HUES6 (cell line): Measurements from ENCODE around the gene PCDHGA11.
"Not testable (repeated sequence)": the region's sequence is repeated elsewhere in the genome, so short reads cannot be mapped to it uniquely, and the experiment has no call there.

Experiments
- H3K27ac ChIP-seq: 2 replicates; pipeline ENCODE4 v1.7.0; 2013; ENCODE audit warnings: low read depth, mild to moderate bottlenecking, low read length, inconsistent platforms
- H3K27me3 ChIP-seq: 2 replicates; pipeline ENCODE4 v1.6.1; 2013; ENCODE audit warnings: low read length; ENCODE audit not compliant: control insufficient read depth, insufficient read depth
- H3K36me3 ChIP-seq: 2 replicates; pipeline ENCODE4 v1.6.1; 2013; ENCODE audit warnings: low read length; ENCODE audit not compliant: control insufficient read depth, insufficient read depth
- H3K4me1 ChIP-seq: 2 replicates; pipeline ENCODE4 v1.6.1; 2013; ENCODE audit warnings: low read length; ENCODE audit not compliant: control insufficient read depth, insufficient read depth
- H3K4me3 ChIP-seq: 2 replicates; pipeline ENCODE4 v1.5.1; 2013; ENCODE audit warnings: low read depth, low read length
- H3K9ac ChIP-seq: one replicate; pipeline ENCODE4 v1.6.1; 2013; ENCODE audit warnings: mild to moderate bottlenecking, low read length
- H3K9me3 ChIP-seq: 2 replicates; pipeline ENCODE4 v1.6.1; 2013; ENCODE audit warnings: low read depth, low read length; ENCODE audit not compliant: control insufficient read depth, insufficient read depth

The PCDHGA11 gene

DNA sequence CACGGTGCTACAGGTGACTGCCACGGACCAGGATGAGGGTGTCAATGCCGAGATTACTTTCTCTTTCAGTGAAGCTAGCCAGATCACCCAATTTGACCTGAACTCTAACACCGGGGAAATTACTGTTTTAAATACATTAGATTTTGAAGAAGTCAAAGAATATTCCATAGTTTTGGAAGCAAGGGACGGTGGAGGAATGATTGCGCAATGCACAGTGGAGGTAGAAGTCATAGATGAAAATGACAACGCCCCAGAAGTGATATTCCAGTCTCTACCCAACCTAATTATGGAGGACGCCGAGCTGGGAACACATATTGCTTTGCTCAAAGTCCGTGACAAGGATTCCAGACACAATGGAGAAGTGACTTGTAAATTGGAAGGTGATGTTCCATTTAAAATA, 32.2 kb upstream of the PCDHGA11 start:
- peaks cover 72% of the 10 kb centered on the region for H3K9me3 ChIP-seq
- H3K4me1 ChIP-seq: no peaks in the 10 kb centered on the region
- H3K4me3 ChIP-seq: peak overlapping the region; percentile 35

GRCh38 chr5:141389153-141390042, 31.5 kb upstream of the PCDHGA11 start:
- Histone ChIP-seq H3K9me3 (peaks cover 72% of the 10 kb centered on the region), H3K36me3 (peaks cover 36% of the 10 kb centered on the region), H3K27me3 (peaks cover 7% of the 10 kb centered on the region; the same call in 1 of the 2 replicates), H3K4me3 (0 out of 2 replicates have a peak overlapping the region, but pooled peaks have one; percentile 11), H3K9ac (no peak overlapping the region), H3K4me1 (no peaks in the 10 kb centered on the region), H3K27ac (no peak overlapping the region)

More for the DNA sequence above, 32.2 kb upstream of the PCDHGA11 start:
- Histone ChIP-seq H3K9ac (no peak overlapping the region), H3K27ac (no peak overlapping the region), H3K27me3 (peaks cover 12% of the 10 kb centered on the region), H3K36me3 (peaks cover 31% of the 10 kb centered on the region)

DNA sequence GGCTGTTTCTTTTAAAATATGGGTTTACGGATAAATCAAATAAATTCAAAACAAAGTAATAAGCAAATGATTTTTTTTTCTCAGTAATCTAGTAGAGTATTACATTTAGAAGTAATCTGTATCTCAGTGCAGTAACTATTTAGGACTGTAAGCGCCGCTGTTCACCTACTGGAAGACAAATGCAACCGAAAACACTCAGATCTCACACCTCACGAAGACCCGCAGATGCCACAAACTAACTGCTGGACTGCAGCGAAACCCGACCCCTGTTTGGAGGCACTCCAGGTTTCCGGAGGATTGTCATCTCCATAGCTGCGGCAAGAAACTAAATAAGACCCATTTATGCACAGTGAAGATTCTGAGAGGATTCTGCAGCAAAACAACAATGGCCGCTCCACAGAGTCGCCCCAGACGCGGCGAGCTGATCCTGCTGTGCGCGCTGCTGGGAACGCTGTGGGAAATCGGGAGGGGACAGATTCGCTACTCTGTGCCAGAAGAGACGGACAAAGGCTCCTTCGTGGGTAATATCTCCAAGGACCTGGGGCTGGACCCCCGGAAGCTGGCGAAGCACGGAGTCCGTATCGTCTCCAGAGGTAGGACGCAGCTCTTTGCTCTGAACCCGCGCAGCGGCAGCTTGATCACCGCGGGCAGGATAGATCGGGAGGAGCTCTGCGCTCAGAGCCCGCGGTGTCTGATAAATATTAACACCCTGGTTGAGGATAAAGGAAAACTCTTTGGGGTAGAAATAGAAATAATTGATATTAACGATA, 28.2 kb upstream of the PCDHGA11 start, which contains the start of gene PCDHGA8:
Gene PCDHGA8 (plus strand): TSS at position 205 of the 770 bp plus-strand sequence. CDS start 181 bp downstream, at position 386.
- H3K27ac ChIP-seq: no peak within 1 kb of the TSS
- no peak within 1 kb of the TSS for H3K4me3 ChIP-seq
- peaks cover 77% of the 10 kb centered on the region for H3K9me3 ChIP-seq
- peaks cover 36% of the 10 kb centered on the region for H3K36me3 ChIP-seq
- H3K4me1 ChIP-seq: no peaks in the 10 kb centered on the region
- H3K27me3 ChIP-seq: peaks cover 7% of the 10 kb centered on the region; the same call in 1 of the 2 replicates
- H3K9ac ChIP-seq: no peak within 1 kb of the TSS

- peaks cover 78% of the 10 kb centered on the region for H3K9me3 ChIP-seq
- H3K27ac ChIP-seq: no peak overlapping the region
- peaks cover 4% of the 10 kb centered on the region; the same call in 1 of the 2 replicates for H3K27me3 ChIP-seq
- no peaks in the 10 kb centered on the region for H3K4me1 ChIP-seq
- no peak overlapping the region for H3K9ac ChIP-seq
- H3K4me3 ChIP-seq: no peak overlapping the region
- H3K36me3 ChIP-seq: peaks cover 35% of the 10 kb centered on the region
Observed at GRCh38 chr5:141393267-141393666, 27.6 kb upstream of the PCDHGA11 start.

DNA sequence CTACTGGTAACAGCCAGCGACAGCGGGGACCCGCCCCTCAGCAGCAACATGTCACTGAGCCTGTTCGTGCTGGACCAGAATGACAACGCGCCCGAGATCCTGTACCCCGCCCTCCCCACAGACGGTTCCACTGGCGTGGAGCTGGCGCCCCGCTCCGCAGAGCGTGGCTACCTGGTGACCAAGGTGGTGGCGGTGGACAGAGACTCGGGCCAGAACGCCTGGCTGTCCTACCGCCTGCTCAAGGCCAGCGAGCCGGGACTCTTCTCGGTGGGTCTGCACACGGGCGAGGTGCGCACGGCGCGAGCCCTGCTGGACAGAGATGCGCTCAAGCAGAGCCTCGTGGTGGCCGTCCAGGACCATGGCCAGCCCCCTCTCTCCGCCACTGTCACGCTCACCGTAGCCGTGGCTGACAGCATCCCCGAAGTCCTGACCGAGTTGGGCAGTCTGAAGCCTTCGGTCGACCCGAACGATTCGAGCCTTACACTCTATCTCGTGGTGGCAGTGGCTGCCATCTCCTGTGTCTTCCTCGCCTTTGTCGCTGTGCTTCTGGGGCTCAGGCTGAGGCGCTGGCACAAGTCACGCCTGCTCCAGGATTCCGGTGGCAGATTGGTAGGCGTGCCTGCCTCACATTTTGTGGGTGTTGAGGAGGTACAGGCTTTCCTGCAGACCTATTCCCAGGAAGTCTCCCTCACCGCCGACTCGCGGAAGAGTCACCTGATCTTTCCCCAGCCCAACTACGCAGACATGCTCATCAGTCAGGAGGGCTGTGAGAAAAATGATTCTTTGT, 26.3 kb upstream of the PCDHGA11 start:
- not testable (repeated sequence) for H3K4me1 ChIP-seq, H3K27ac ChIP-seq, H3K27me3 ChIP-seq, H3K9ac ChIP-seq, H3K4me3 ChIP-seq
- Histone ChIP-seq H3K9me3 (peaks cover 78% of the 10 kb centered on the region), H3K36me3 (peaks cover 33% of the 10 kb centered on the region)

- H3K4me1 ChIP-seq, H3K27ac ChIP-seq, H3K9ac ChIP-seq, H3K27me3 ChIP-seq: not testable (repeated sequence)
- H3K9me3 ChIP-seq: peaks cover 68% of the 10 kb centered on the region
- peak within 1 kb of the TSS; percentile 40; the same call in 1 of the 2 replicates for H3K4me3 ChIP-seq
- H3K36me3 ChIP-seq: peaks cover 14% of the 10 kb centered on the region
Observed at GRCh38 chr5:141397756-141398551, 22.9 kb upstream of the PCDHGA11 start, which contains the start of gene PCDHGB5. Gene PCDHGB5, plus strand, starts transcription at chr5:141397947. Its CDS starts 181 bp downstream, at chr5:141398128.

DNA sequence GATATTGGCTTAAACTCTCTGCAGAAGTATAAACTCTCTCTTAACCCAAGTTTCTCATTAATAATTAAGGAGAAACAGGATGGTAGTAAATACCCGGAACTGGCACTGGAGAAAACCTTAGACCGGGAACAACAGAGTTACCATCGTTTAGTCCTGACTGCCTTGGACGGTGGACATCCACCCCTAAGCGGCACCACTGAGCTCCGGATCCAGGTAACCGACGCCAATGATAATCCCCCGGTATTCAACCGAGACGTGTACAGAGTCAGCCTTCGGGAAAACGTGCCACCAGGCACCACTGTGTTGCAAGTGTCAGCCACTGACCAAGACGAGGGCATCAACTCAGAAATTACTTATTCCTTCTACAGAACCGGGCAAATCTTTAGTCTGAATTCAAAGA, 22.2 kb upstream of the PCDHGA11 start:
- no peaks in the 10 kb centered on the region for H3K4me1 ChIP-seq
- H3K9me3 ChIP-seq: peaks cover 67% of the 10 kb centered on the region
- H3K9ac ChIP-seq: no peak overlapping the region
- no peaks in the 10 kb centered on the region for H3K27me3 ChIP-seq
- H3K36me3 ChIP-seq: peaks cover 8% of the 10 kb centered on the region
- no peak overlapping the region for H3K27ac ChIP-seq
- H3K4me3 ChIP-seq: no peak overlapping the region

DNA sequence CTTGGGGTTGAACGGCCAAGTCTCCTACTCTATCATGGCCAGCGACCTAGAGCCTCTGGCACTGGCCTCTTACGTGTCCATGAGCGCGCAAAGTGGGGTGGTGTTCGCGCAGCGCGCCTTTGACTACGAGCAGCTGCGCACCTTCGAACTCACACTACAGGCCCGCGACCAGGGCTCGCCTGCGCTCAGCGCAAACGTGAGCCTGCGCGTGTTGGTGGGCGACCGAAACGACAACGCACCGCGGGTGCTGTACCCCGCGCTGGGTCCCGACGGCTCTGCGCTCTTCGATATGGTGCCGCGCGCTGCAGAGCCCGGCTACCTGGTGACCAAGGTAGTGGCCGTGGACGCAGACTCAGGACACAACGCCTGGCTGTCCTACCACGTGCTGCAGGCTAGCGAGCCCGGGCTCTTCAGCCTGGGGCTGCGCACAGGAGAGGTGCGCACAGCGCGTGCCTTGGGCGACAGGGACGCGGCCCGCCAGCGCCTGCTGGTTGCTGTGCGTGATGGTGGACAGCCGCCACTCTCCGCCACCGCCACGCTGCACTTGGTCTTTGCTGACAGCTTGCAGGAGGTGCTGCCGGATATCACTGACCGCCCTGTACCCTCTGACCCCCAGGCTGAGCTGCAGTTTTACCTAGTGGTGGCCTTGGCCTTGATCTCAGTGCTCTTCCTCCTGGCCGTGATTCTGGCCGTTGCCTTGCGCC, 21.1 kb upstream of the PCDHGA11 start:
- H3K4me3 ChIP-seq: no peak overlapping the region
- H3K9ac ChIP-seq: no peak overlapping the region
- no peaks in the 10 kb centered on the region for H3K27me3 ChIP-seq
- peaks cover 65% of the 10 kb centered on the region for H3K9me3 ChIP-seq
- H3K27ac ChIP-seq: no peak overlapping the region
- peaks cover 3% of the 10 kb centered on the region for H3K36me3 ChIP-seq
- no peaks in the 10 kb centered on the region for H3K4me1 ChIP-seq

DNA sequence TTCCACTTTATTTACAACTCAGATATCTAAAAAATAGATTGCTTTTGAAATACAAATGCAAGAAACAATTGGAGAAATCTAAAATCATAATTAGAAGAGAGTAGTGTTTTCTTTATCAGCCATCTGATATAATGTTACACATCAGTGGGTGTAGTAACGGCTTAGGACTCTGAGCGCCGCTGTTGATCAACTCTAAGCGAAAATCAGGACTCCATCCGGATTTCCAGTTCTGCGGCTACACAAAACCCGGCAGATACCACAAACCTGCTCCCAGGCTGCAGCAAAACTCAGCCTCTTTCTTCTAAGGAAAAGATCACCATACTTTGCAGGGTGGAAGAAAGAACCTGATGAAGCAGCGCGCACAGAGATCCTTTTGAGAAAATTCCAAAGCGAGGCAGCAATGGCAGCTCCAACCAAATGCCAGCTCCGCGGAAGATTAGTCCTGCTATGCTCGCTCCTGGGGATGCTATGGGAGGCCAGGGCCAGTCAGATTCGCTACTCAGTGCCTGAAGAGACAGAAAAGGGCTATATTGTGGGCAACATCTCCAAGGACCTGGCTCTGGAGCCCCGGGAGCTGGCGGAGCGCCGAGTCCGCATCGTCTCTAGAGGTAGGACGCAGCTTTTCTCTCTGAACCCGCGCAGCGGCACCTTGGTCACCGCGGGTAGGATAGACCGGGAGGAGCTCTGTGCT, 18.2 kb upstream of the PCDHGA11 start, which contains the start of gene PCDHGA9:
Gene PCDHGA9 (plus strand): TSS at position 226 of the 691 bp plus-strand sequence. CDS start 175 bp downstream, at position 401.
- no peak within 1 kb of the TSS for H3K27ac ChIP-seq
- H3K4me3 ChIP-seq: no peak within 1 kb of the TSS
- H3K9me3 ChIP-seq: peaks cover 51% of the 10 kb centered on the region
- no peak within 1 kb of the TSS for H3K9ac ChIP-seq
- peaks cover 3% of the 10 kb centered on the region for H3K36me3 ChIP-seq
- H3K4me1 ChIP-seq: no peaks in the 10 kb centered on the region
- no peaks in the 10 kb centered on the region for H3K27me3 ChIP-seq
